Rectal smooth muscle tissue (tissue), 1 donor: ENCODE measurements around the gene PEX14.
"Not testable (repeated sequence)": the region's sequence is repeated elsewhere in the genome, so short reads cannot be mapped to it uniquely, and the experiment has no call there.

Experiments
- H3K27ac ChIP-seq: one replicate; pipeline ENCODE4 v1.7.0; 2013; ENCODE audit warnings: low read depth, low read length, inconsistent platforms
- H3K27me3 ChIP-seq: one replicate; pipeline ENCODE4 v1.7.0; 2013; ENCODE audit warnings: low read length; ENCODE audit not compliant: control insufficient read depth, insufficient read depth
- H3K36me3 ChIP-seq: one replicate; pipeline ENCODE4 v1.7.0; 2013; ENCODE audit warnings: low read length; ENCODE audit not compliant: control insufficient read depth, insufficient read depth
- H3K4me1 ChIP-seq: one replicate; pipeline ENCODE4 v1.7.0; 2013; ENCODE audit warnings: low read length; ENCODE audit not compliant: control insufficient read depth, insufficient read depth
- H3K4me3 ChIP-seq: one replicate; pipeline ENCODE4 v1.7.0; 2013; ENCODE audit warnings: low read length
- H3K9ac ChIP-seq: one replicate; pipeline ENCODE4 v1.7.0; 2013; ENCODE audit warnings: low read length

PEX14 gene

DNA sequence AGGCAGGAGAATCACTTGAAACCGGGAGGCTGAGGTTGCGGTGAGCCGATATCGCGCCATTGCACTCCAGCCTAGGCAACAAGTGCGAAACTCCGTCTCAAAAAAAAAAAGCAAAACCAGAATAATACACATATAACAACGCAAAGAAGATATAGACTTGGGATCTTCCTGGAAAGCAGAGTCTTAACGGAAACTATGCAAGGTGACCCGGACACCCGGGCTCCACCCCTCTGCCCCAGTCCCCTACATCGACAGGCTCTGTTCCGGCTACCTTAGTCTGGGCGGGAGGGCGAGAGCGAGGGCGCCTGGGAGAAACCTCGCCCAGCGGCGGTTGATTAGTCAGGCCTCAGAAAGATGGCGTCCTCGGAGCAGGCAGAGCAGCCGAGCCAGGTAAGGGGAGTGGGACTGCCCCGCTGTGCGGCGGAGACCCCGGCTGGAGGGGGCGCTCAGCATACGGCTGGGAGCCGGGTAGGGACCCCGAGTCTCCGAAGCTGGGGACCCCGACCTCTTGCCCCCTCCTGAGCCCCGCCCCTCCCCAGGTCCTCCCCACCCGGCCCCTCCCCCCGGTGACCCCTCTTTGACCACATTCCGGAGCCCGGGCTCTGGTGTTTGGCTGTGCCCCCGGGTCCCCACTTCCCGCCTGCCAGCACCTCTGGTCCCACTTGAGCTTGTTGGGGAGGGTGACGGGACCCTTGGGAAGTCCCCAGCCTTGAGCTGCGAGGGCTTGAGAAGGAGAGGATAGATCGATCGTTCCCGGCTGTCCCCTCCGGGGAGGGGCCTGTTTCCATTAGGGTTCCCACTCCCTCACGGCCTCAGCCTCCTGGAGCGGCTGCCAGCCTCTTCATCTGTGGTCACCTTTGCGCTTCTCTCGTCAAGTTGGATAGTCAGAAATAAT lies at the start of gene PEX14:
TSS of gene PEX14 (plus strand) at position 338 of the 895 bp plus-strand sequence. CDS start at position 355, 17 bp downstream.
- H3K27ac ChIP-seq = peak within 1 kb of the TSS; percentile 52
- no peaks in the 10 kb centered on the region for H3K27me3 ChIP-seq
- peaks cover 9% of the 10 kb centered on the region for H3K4me1 ChIP-seq
- peak within 1 kb of the TSS; percentile 71 for H3K4me3 ChIP-seq
- no peaks in the 10 kb centered on the region for H3K36me3 ChIP-seq
- H3K9ac ChIP-seq = peak within 1 kb of the TSS; percentile 57

DNA sequence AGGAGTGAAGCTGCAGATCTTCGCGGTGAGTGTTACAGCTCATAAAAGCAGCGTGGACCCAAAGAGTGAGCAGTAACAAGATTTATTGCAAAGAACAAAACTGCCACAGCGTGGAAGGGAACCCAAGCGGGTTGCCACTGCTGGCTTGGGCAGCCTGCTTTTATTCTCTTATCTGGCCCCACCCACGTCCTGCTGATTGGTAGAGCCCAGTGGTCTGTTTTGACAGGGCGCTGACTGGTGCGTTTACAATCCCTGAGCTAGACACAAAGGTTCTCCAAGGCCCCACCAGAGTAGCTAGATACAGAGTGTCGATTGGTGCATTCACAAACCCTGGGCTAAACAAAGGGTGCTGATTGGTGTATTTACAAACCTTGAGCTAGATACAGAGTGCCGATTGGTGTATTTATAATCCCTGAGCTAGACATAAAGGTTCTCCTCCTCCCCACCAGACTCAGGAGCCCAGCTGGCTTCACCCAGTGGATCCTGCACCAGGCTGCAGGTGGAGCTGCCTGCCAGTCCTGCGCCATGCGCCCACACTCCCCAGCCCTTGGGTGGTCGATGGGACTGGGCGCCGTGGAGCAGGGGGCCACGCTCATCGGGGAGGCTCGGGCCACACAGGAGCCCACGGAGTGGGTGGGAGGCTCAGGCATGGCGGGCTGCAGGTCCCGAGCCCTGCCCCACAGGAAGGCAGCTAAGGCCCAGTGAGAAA lies 48.8 kb upstream of the PEX14 start:
- not testable (repeated sequence) for H3K27me3 ChIP-seq, H3K4me1 ChIP-seq, H3K36me3 ChIP-seq, H3K4me3 ChIP-seq, H3K27ac ChIP-seq, H3K9ac ChIP-seq

GRCh38 chr1:10426535-10426848 lies 48.3 kb upstream of the PEX14 start:
- not testable (repeated sequence) for H3K9ac ChIP-seq, H3K27me3 ChIP-seq, H3K36me3 ChIP-seq, H3K4me3 ChIP-seq, H3K27ac ChIP-seq, H3K4me1 ChIP-seq

DNA sequence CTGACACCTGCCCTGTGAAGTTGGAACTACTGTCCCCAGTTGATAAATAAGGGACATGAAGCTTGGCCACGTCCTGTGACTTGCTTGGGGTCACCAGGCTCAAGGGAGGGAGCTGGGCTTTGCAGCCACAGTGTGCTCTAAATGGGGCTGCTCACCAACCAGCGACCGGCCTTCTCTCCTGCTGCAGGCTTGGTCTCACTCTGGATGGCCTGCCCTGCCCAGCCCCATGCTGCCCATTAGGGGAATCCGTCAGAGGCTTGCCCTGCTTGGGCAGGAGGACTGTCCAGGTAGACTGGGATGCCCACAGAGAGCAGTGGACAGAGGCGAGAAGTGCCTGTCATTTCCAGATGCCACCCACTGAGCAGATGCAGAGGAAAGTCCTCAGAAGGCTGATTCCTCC lies 45.8 kb upstream of the PEX14 start:
- no peaks in the 10 kb centered on the region for H3K27me3 ChIP-seq
- no peaks in the 10 kb centered on the region for H3K36me3 ChIP-seq
- H3K27ac ChIP-seq = no peak overlapping the region
- H3K9ac ChIP-seq = no peak overlapping the region
- no peak overlapping the region for H3K4me3 ChIP-seq
- H3K4me1 ChIP-seq = peaks cover 4% of the 10 kb centered on the region

DNA sequence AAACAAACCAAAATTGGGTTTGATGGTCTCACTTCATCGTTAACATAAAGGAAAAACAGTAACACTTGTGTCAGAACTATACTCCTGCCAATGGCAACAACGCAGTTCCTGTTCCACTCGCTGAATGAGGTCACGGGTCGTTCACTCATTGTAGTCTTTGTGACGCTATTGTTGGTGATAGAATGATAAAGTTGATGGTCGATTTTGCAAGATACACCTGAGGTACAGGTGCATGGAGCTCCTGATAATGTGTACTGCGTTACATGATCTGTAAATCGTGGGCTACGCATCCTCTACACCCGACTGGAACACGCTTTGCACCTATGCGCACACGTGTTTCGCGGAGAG lies 44.9 kb upstream of the PEX14 start:
- no peak overlapping the region for H3K27ac ChIP-seq
- H3K9ac ChIP-seq = peak overlapping the region; percentile 50

DNA sequence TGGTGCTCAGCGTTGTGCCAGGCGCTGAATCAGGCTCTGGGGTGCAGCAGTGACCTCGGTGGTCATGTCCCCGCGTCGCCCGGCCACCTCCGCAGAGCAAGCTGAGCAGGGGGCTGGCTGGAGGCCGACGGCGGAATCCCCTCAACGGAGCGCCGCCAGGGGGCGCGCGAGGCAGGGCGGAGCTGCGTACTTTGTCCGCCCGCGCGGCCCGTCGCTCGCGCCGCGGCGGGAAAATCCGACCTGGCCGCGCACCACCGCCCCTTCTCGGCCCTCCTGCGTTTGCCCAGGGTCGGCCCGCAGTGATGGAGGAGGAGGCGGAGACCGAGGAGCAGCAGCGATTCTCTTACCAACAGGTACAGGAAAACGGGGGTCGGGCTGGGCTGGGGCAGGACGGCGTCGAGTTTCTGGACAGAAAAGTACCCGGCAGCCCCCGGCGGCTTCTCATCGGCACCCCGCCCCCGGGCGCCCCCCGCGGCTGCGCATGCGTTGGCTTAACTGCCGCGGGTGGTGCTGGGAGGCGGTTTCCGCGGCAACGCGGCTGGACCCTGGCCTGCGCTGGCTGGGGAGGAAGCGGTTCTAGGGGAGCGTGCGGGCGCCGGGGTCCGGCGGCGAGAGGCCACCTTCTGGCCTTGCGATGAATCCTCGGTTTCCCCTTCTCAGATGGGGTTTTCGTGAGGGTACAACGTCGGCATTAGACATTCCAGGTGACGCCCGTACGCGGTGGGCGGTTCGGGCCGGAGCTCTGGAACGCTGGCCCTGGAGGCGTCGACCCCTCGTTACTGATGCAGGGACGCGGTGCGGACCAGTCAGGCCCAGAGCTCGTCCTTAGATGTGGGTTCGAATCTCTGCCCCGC lies 44.3 kb upstream of the PEX14 start, which contains the start of gene CENPS:
TSS of gene CENPS (plus strand) at position 218 of the 854 bp plus-strand sequence. CDS start at position 303, 85 bp downstream.
- H3K4me3 ChIP-seq = peak within 1 kb of the TSS; percentile 94
- no peaks in the 10 kb centered on the region for H3K36me3 ChIP-seq
- peak within 1 kb of the TSS; percentile 54 for H3K9ac ChIP-seq
- H3K4me1 ChIP-seq = peaks cover 4% of the 10 kb centered on the region
- no peaks in the 10 kb centered on the region for H3K27me3 ChIP-seq
- H3K27ac ChIP-seq = peak within 1 kb of the TSS; percentile 75

More for the DNA sequence above, 44.9 kb upstream of the PEX14 start:
- Histone ChIP-seq H3K27me3 (no peaks in the 10 kb centered on the region), H3K4me1 (peaks cover 4% of the 10 kb centered on the region), H3K36me3 (no peaks in the 10 kb centered on the region), H3K4me3 (peak overlapping the region; percentile 94)

GRCh38 chr1:10431070-10431730 lies 43.5 kb upstream of the PEX14 start:
- peak overlapping the region; percentile 54 for H3K9ac ChIP-seq
- no peaks in the 10 kb centered on the region for H3K36me3 ChIP-seq
- H3K27ac ChIP-seq = peak overlapping the region; percentile 75
- H3K27me3 ChIP-seq = no peaks in the 10 kb centered on the region
- H3K4me1 ChIP-seq = peaks cover 4% of the 10 kb centered on the region
- H3K4me3 ChIP-seq = peak overlapping the region; percentile 94

DNA sequence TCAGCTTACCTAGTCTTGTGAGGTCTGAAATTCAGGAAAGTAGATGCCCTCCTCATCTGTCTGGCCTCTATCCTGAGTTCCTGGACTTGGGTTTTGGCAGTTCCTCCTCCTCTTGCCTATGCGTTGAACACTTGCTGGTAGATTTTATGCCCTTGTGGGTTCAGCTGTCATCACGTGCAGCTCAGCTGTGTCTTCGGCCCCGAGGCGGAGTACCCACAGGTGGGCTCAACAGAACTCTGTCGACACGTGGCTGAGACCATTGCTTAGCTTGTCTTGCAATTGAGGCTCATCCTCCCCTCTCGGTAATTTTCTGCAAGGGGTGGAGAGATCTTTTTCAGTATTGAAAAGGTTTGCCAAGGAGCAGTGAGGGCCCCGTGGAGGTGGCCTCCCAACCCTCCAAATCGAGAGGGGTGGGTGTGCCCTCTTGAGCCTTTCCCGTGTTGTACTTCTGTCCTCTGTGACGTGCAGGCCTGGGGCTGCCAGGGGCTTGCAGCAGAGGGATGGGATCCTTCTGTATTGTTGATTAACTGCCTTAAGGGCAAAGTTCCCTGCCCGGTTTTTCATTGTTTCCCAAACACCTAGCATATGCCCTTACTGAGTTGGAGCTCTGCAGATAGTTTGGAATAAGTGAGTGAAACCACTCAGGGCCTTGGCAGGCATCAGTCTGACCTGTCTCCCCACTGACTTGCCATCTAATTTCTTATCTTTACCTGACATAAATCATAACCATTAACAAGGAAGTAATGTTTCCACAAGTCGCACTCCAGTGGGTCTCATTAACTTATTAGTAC lies 41.6 kb upstream of the PEX14 start:
- no peak overlapping the region for H3K9ac ChIP-seq

GRCh38 chr1:10433790-10434189 lies 41.0 kb upstream of the PEX14 start:
- Histone ChIP-seq H3K36me3 (no peaks in the 10 kb centered on the region), H3K9ac (no peak overlapping the region), H3K27me3 (no peaks in the 10 kb centered on the region), H3K27ac (no peak overlapping the region), H3K4me1 (peaks cover 4% of the 10 kb centered on the region), H3K4me3 (no peak overlapping the region)

More for the DNA sequence above, 41.6 kb upstream of the PEX14 start:
- Histone ChIP-seq H3K36me3 (no peaks in the 10 kb centered on the region), H3K4me3 (no peak overlapping the region), H3K27me3 (no peaks in the 10 kb centered on the region), H3K4me1 (peaks cover 4% of the 10 kb centered on the region), H3K27ac (no peak overlapping the region)

DNA sequence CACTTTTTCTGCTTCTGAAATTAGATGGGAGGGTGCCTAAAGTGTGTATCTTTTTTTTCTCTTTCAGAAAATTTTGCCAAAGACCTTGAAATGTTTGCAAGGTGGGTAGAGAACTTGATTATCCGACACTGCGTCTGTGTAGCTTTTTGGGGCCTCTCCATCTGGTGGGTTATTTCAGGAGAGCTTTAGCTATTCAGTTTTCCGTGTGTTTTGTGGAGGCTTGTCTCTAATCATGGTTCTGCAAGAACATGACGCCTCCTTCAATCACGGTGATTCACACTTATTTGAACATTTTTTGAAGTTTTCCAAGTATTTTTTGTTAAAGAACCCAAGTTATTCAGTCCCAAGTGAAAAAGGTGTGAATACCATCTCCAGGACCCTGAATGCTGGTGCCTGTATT lies 40.2 kb upstream of the PEX14 start:
- Histone ChIP-seq H3K36me3 (no peaks in the 10 kb centered on the region), H3K9ac (no peak overlapping the region), H3K27ac (no peak overlapping the region), H3K4me3 (no peak overlapping the region), H3K27me3 (no peaks in the 10 kb centered on the region), H3K4me1 (peaks cover 4% of the 10 kb centered on the region)

DNA sequence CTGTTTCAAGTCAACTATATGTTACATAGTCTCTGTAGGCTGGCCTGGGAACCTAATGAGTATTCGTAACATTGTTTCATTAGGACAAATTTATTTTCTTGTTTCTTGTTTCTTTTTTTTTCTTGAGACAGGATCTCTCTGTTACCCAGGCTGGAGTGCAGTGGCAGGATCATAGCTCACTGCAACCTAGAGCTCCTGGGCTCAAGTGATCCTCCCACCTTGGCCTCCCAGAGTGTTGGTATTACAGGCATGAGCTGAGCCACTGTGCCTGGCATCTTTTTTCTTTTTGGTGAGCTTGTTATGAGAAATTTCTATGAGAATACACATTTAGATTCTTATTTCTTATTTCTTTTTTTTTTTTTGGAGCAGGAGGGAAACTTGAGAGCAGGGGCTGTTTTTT lies 37.7 kb upstream of the PEX14 start:
- no peak overlapping the region for H3K4me3 ChIP-seq
- H3K4me1 ChIP-seq = no peaks in the 10 kb centered on the region
- H3K27ac ChIP-seq = no peak overlapping the region
- H3K9ac ChIP-seq = no peak overlapping the region
- no peaks in the 10 kb centered on the region for H3K27me3 ChIP-seq
- H3K36me3 ChIP-seq = no peaks in the 10 kb centered on the region
